ENCODE data around the gene CNPY1.

- no peak for TF ChIP-seq CTCF (IDR thresholded peaks at IDR 0.05; ENCODE audit: poor library complexity)
- no peak for TF ChIP-seq EZH2 (IDR thresholded peaks at IDR 0.05; ENCODE audit: borderline replicate concordance)
- no peak for TF ChIP-seq EZH2phosphoT487 (IDR thresholded peaks at IDR 0.05; ENCODE audit: low read depth, severe bottlenecking, unreplicated experiment)
These were observed 24.6 kb upstream of the CNPY1 start for GRCh38 chr7:155570991-155571390.

Data from hepatocyte (in vitro differentiated cells).